HL-60/S4 (cell line): ENCODE results near the gene KLRD1.
"Not testable (repeated sequence)": the region's sequence is repeated elsewhere in the genome, so short reads cannot be mapped to it uniquely, and the experiment has no call there.

Source experiments
- in situ Hi-C: fragments of 300-500 bp; cut with MboI; formaldehyde crosslinking; loops from 2 replicates; pipeline ENCODE4 v1.14.3; 2022; ENCODE audit warnings: low sequenced_read_pairs

The KLRD1 gene

GRCh38 chr12:10366875-10367274 lies 59.2 kb downstream of the KLRD1 start:
- in situ Hi-C loops: loop anchor here (25.0 kb wide), 1 partner anchor 195 kb away; no protein-coding TSS in a partner anchor

GRCh38 chr12:10367714-10368113 lies 60.0 kb downstream of the KLRD1 start:
- in situ Hi-C loops: loop anchor here (25.0 kb wide), 1 partner anchor 195 kb away; no protein-coding TSS in a partner anchor

GRCh38 chr12:10368206-10369171 lies 60.8 kb downstream of the KLRD1 start:
- in situ Hi-C loops: loop anchor here (25.0 kb wide), 1 partner anchor 194 kb away; no protein-coding TSS in a partner anchor

- in situ Hi-C loops: loop anchor here (25.0 kb wide), 1 partner anchor 193 kb away; no protein-coding TSS in a partner anchor
Observed at GRCh38 chr12:10369557-10370415, 62.1 kb downstream of the KLRD1 start.

- in situ Hi-C loops: loop anchor here (25.0 kb wide), 1 partner anchor 190 kb away; no protein-coding TSS in a partner anchor
Observed at GRCh38 chr12:10371893-10372535, 64.3 kb downstream of the KLRD1 start.

- in situ Hi-C loops: loop anchor here (25.0 kb wide), 1 partner anchor 190 kb away; no protein-coding TSS in a partner anchor
Observed at GRCh38 chr12:10372559-10372958, 64.9 kb downstream of the KLRD1 start.

- in situ Hi-C loops: loop anchor here (25.0 kb wide), 1 partner anchor 188 kb away; no protein-coding TSS in a partner anchor
Observed at GRCh38 chr12:10374624-10375018, 67.0 kb downstream of the KLRD1 start.

GRCh38 chr12:10378737-10379136 lies 71.1 kb downstream of the KLRD1 start:
- in situ Hi-C loops: not testable (repeated sequence)
